Activated CD4-positive, CD25-positive, alpha-beta regulatory T cell treated with anti-CD3 and anti-CD28 coated beads, Interleukin-2, amount 50 U/mL, for 16 hours (primary cell): ENCODE results near the gene KLHL14.
"Not testable (repeated sequence)": the region's sequence is repeated elsewhere in the genome, so short reads cannot be mapped to it uniquely, and the experiment has no call there.

ENCODE experiments used
- DNase-seq: peaks from one replicate; pipeline ENCODE4 v3.0.0-alpha.2; 2020; ENCODE audit warnings: low read depth, low spot score

KLHL14 gene

GRCh38 chr18:32722279-32722678, 50.5 kb downstream of the KLHL14 start:
- DNase-seq = no peak

- no peak for DNase-seq
Measured at GRCh38 chr18:32717126-32717525, 55.7 kb downstream of the KLHL14 start.

- DNase-seq = no peak
Measured at GRCh38 chr18:32714571-32715148, 58.2 kb downstream of the KLHL14 start.

- DNase-seq = no peak
Measured at GRCh38 chr18:32712860-32713259, 60.0 kb downstream of the KLHL14 start.

- no peak for DNase-seq
Measured at GRCh38 chr18:32711862-32712261, 61.0 kb downstream of the KLHL14 start.

- no peak for DNase-seq
Measured at GRCh38 chr18:32707586-32707985, 65.2 kb downstream of the KLHL14 start.

- no peak for DNase-seq
Measured at GRCh38 chr18:32707147-32707546, 65.7 kb downstream of the KLHL14 start.

GRCh38 chr18:32701313-32701712, 71.5 kb downstream of the KLHL14 start:
- no peak for DNase-seq

GRCh38 chr18:32698153-32698552, 74.7 kb downstream of the KLHL14 start:
- DNase-seq = no peak

- no peak for DNase-seq
Measured at GRCh38 chr18:32696376-32696775, 76.4 kb downstream of the KLHL14 start.

GRCh38 chr18:32695534-32695933, 77.3 kb downstream of the KLHL14 start:
- no peak for DNase-seq

GRCh38 chr18:32688821-32689220, 84.0 kb downstream of the KLHL14 start:
- DNase-seq = no peak

- DNase-seq = no peak
Measured at GRCh38 chr18:32684940-32685339, 87.9 kb downstream of the KLHL14 start.

GRCh38 chr18:32684096-32684495, 88.7 kb downstream of the KLHL14 start:
- no peak for DNase-seq

GRCh38 chr18:32683044-32683443, 89.8 kb downstream of the KLHL14 start:
- no peak for DNase-seq

- DNase-seq = no peak
Measured at GRCh38 chr18:32677578-32677977, 95.2 kb downstream of the KLHL14 start.

GRCh38 chr18:32674491-32674890, 98.3 kb downstream of the KLHL14 start:
- DNase-seq = no peak

- DNase-seq = no peak
Measured at GRCh38 chr18:32672398-32672797, 100.4 kb downstream of the KLHL14 start.

GRCh38 chr18:32670727-32671126, 102.1 kb downstream of the KLHL14 start:
- no peak for DNase-seq

- DNase-seq = no peak
Measured at GRCh38 chr18:32669549-32670165, 103.2 kb downstream of the KLHL14 start.

GRCh38 chr18:32668956-32669355, 103.9 kb downstream of the KLHL14 start:
- DNase-seq = no peak

GRCh38 chr18:32661486-32662299, 111.1 kb downstream of the KLHL14 start:
- no peak for DNase-seq

GRCh38 chr18:32654507-32654906, 118.3 kb downstream of the KLHL14 start:
- not testable (repeated sequence) for DNase-seq
